MCF 10A (cell line): ENCODE data around the gene HBA2. TPM values are rescaled to one million over a fixed set of nuclear protein-coding genes. Genes with fewer than 3 reads are reported as not detected.
"Not testable (repeated sequence)": the region's sequence is repeated elsewhere in the genome, so short reads cannot be mapped to it uniquely, and the experiment has no call there.

ENCODE experiments used
- BruUV-seq: library from RNA; stranded (reverse); fragments of 400-500 nt; replicated peaks from 2 replicates; lab custom pipeline; 2021; lab: Mats Ljungman, UMichigan
- CTCF ChIA-PET: fragments of 300-600 bp; sonication (Branson Sonifier 250); formaldehyde crosslinking; extraction: SDS; loops from one replicate; lab custom pipeline; 2021; ENCODE audit warnings: antibody characterized with exemption, inconsistent platforms; lab: Yijun Ruan, JAX
- POLR2A ChIA-PET: fragments of 300-600, 350-650 bp; sonication (Branson Sonifier 250); formaldehyde crosslinking; extraction: SDS; loops from one replicate; lab custom pipeline; 2020; ENCODE audit warnings: antibody characterized with exemption, inconsistent platforms; lab: Yijun Ruan, JAX
- DNase-seq: peaks from one replicate; pipeline ENCODE4 v3.0.0-alpha.2; 2018; ENCODE audit not compliant: unreplicated experiment
- H3K27ac Mint-ChIP-seq: one replicate; pipeline ENCODE4 v1.8.0; 2022; ENCODE audit warnings: mild to moderate bottlenecking, low read depth, mixed read lengths; ENCODE audit not compliant: unreplicated experiment
- H3K27me3 Mint-ChIP-seq: one replicate; pipeline ENCODE4 v1.8.0; 2022; ENCODE audit warnings: mixed read lengths; ENCODE audit not compliant: insufficient read depth, unreplicated experiment
- H3K36me3 Mint-ChIP-seq: one replicate; pipeline ENCODE4 v1.8.0; 2022; ENCODE audit warnings: mild to moderate bottlenecking, moderate library complexity, mixed read lengths; ENCODE audit not compliant: insufficient read depth, unreplicated experiment
- H3K4me1 Mint-ChIP-seq: one replicate; pipeline ENCODE4 v1.8.0; 2022; ENCODE audit warnings: mixed read lengths; ENCODE audit not compliant: insufficient read depth, unreplicated experiment
- H3K4me3 Mint-ChIP-seq: one replicate; pipeline ENCODE4 v1.8.0; 2022; ENCODE audit warnings: mild to moderate bottlenecking, moderate library complexity, mixed read lengths; ENCODE audit not compliant: unreplicated experiment
- H3K9me3 Mint-ChIP-seq: one replicate; pipeline ENCODE4 v1.8.0; 2022; ENCODE audit warnings: mixed read lengths; ENCODE audit not compliant: unreplicated experiment
- CTCF ChIP-seq: fragments of 200-600 bp; IDR thresholded peaks from one replicate; pipeline ENCODE4 v1.8.0; 2022; ENCODE audit warnings: antibody characterized with exemption, mild to moderate bottlenecking; ENCODE audit not compliant: unreplicated experiment
- intact Hi-C: fragments of 100-400 bp; cut with micrococcal nuclease; formaldehyde crosslinking; loops from 2 replicates; pipeline ENCODE4 v1.14.1; 2022
- total RNA-seq: library from RNA; stranded (reverse); gene quantifications from 2 replicates; pipeline ENCODE4 v1.2.3, GENCODE V29; 2022

HBA2 gene
- total RNA-seq, 1 experiment from 2014 or later, result not detected

- H3K4me1 Mint-ChIP-seq, H3K9me3 Mint-ChIP-seq, DNase-seq, intact Hi-C loops, H3K4me3 Mint-ChIP-seq, H3K27me3 Mint-ChIP-seq, H3K27ac Mint-ChIP-seq, POLR2A ChIA-PET, BruUV-seq: not testable (repeated sequence)
- CTCF ChIA-PET, result interaction anchor here (1.3 kb wide), 1 partner anchor 151 kb away, joined by 4 read pairs; no protein-coding TSS in a partner anchor
- peaks cover 92% of the 10 kb centered on the region for H3K36me3 Mint-ChIP-seq
These were observed 39.0 kb downstream of the HBA2 start for GRCh38 chr16:211631-212180.

- intact Hi-C loops, result no loop called here
- ChIA-PET POLR2A (interaction anchor here (0.6 to 1.9 kb wide), 4 partner anchors 12 to 22 kb away, joined by 3 to 8 read pairs (median 6); partner anchors contain the start of gene FAM234A), CTCF (interaction anchor here (0.6 to 1.3 kb wide), 3 partner anchors 22 to 149 kb away, joined by 3 to 4 read pairs (median 3); partner anchors contain the start of gene FAM234A)
- DNase-seq, result no peak
- no peaks in the 10 kb centered on the region for H3K4me1 Mint-ChIP-seq
- H3K27me3 Mint-ChIP-seq, result no peaks in the 10 kb centered on the region
- H3K9me3 Mint-ChIP-seq, result no peaks in the 10 kb centered on the region
- H3K36me3 Mint-ChIP-seq, result peaks cover 92% of the 10 kb centered on the region
- BruUV-seq, result no TSS peak
- no peak overlapping the region for H3K4me3 Mint-ChIP-seq
- no peak overlapping the region for H3K27ac Mint-ChIP-seq
- no peak for TF ChIP-seq CTCF
These were observed 40.3 kb downstream of the HBA2 start for GRCh38 chr16:212999-213398.

- no peak overlapping the region for H3K4me3 Mint-ChIP-seq
- no peaks in the 10 kb centered on the region for H3K9me3 Mint-ChIP-seq
- DNase-seq, result no peak
- H3K27me3 Mint-ChIP-seq, result no peaks in the 10 kb centered on the region
- H3K27ac Mint-ChIP-seq, result no peak overlapping the region
- TF ChIP-seq CTCF, result no peak
- no TSS peak for BruUV-seq
- CTCF ChIA-PET, result interaction anchor here (0.6 to 1.8 kb wide), 2 partner anchors 16 to 144 kb away, joined by 3 to 5 read pairs; no protein-coding TSS in a partner anchor
- peaks cover 92% of the 10 kb centered on the region for H3K36me3 Mint-ChIP-seq
- intact Hi-C loops, result no loop called here
- POLR2A ChIA-PET, result interaction anchor here (1.0 to 3.0 kb wide), 3 partner anchors 8 to 20 kb away, joined by 3 to 13 read pairs (median 6); partner anchors contain the start of genes FAM234A and LUC7L
- no peaks in the 10 kb centered on the region for H3K4me1 Mint-ChIP-seq
These were observed 47.3 kb downstream of the HBA2 start for GRCh38 chr16:220021-220420.

Other genes starting within 250 kb of the HBA2 start
- 14.8 and 19.2 TPM in 2 replicates for gene POLR3K, start 119.3 kb upstream of the HBA2 start, total RNA-seq
- 11.9 and 21.2 TPM in 2 replicates for gene SNRNP25, start 119.0 kb upstream of the HBA2 start, total RNA-seq
- gene RHBDF1, start 100.2 kb upstream of the HBA2 start, total RNA-seq, result 26.3 and 30.0 TPM in 2 replicates
- 62.8 and 66.1 TPM in 2 replicates for gene MPG, start 94.7 kb upstream of the HBA2 start, total RNA-seq
- gene NPRL3, start 34.2 kb upstream of the HBA2 start, total RNA-seq, result 34.9 and 45.2 TPM in 2 replicates
- not detected in 2 replicates for gene HBZ, start 20.2 kb upstream of the HBA2 start, total RNA-seq
- not detected in 2 replicates for gene HBM, start 6.9 kb upstream of the HBA2 start, total RNA-seq
- gene HBA1, start 3.8 kb downstream of the HBA2 start, total RNA-seq, result 2.2 and 2.9 TPM in 2 replicates
- gene HBQ1, start 7.6 kb downstream of the HBA2 start, total RNA-seq, result not detected in 2 replicates
- gene LUC7L, start 56.6 kb downstream of the HBA2 start, total RNA-seq, result 58.9 and 74.1 TPM in 2 replicates
- 61.2 and 67.3 TPM in 2 replicates for gene FAM234A, start 61.9 kb downstream of the HBA2 start, total RNA-seq
- 1.7 and 3.6 TPM in 2 replicates for gene RGS11, start 103.1 kb downstream of the HBA2 start, total RNA-seq
- not detected in 2 replicates for gene ARHGDIG, start 107.7 kb downstream of the HBA2 start, total RNA-seq
- gene PDIA2, start 110.3 kb downstream of the HBA2 start, total RNA-seq, result 0.56 TPM in 1 of 2 replicates, not detected in the other
- gene AXIN1, start 179.8 kb downstream of the HBA2 start, total RNA-seq, result 37.0 and 43.7 TPM in 2 replicates
- gene MRPL28, start 197.7 kb downstream of the HBA2 start, total RNA-seq, result 105 and 121 TPM in 2 replicates
- gene PGAP6, start 209.1 kb downstream of the HBA2 start, total RNA-seq, result 18.3 and 23.9 TPM in 2 replicates
- gene NME4, start 224.3 kb downstream of the HBA2 start, total RNA-seq, result 71.9 and 76.8 TPM in 2 replicates
- 29.0 and 37.2 TPM in 2 replicates for gene DECR2, start 229.0 kb downstream of the HBA2 start, total RNA-seq